ENCODE results near the gene CCNI2.

CCNI2 gene

GRCh38 chr5:132742158-132742557 is 5.1 kb upstream of the CCNI2 start:
- no peak for DNase-seq (ENCODE audit: low read depth)
- TF ChIP-seq CTCF (IDR thresholded peaks at IDR 0.05; ENCODE audit: low read depth, low read length, missing control alignments), result no peak
- no peak overlapping the region for H3K4me3 ChIP-seq (ENCODE audit: low read depth, low read length)

GRCh38 chr5:132742626-132743025 is 4.6 kb upstream of the CCNI2 start:
- no peak for DNase-seq (ENCODE audit: low read depth)
- no peak for TF ChIP-seq CTCF (IDR thresholded peaks at IDR 0.05; ENCODE audit: low read depth, low read length, missing control alignments)
- H3K4me3 ChIP-seq (ENCODE audit: low read depth, low read length), result no peak overlapping the region

GRCh38 chr5:132744659-132745058 is 2.6 kb upstream of the CCNI2 start:
- H3K4me3 ChIP-seq (ENCODE audit: low read depth, low read length), result no peak overlapping the region
- DNase-seq (ENCODE audit: low read depth), result no peak
- TF ChIP-seq CTCF (IDR thresholded peaks at IDR 0.05; ENCODE audit: low read depth, low read length, missing control alignments), result no peak

- H3K4me3 ChIP-seq (ENCODE audit: low read depth, low read length), result peak overlapping the region; percentile 48
- TF ChIP-seq CTCF (IDR thresholded peaks at IDR 0.05; ENCODE audit: low read depth, low read length, missing control alignments), result no peak
- no peak for DNase-seq (ENCODE audit: low read depth)
Observed at GRCh38 chr5:132746592-132746953, 653 bp upstream of the CCNI2 start.

GRCh38 chr5:132747616-132748440 is 602 bp downstream of the CCNI2 start:
- peak overlapping the region; percentile 48 for H3K4me3 ChIP-seq (ENCODE audit: low read depth, low read length)
- no peak for DNase-seq (ENCODE audit: low read depth)
- no peak for TF ChIP-seq CTCF (IDR thresholded peaks at IDR 0.05; ENCODE audit: low read depth, low read length, missing control alignments)

- DNase-seq (ENCODE audit: low read depth), result no peak
- TF ChIP-seq CTCF (IDR thresholded peaks at IDR 0.05; ENCODE audit: low read depth, low read length, missing control alignments), result no peak
- no peak overlapping the region for H3K4me3 ChIP-seq (ENCODE audit: low read depth, low read length)
Observed at GRCh38 chr5:132748522-132749000, 1.3 kb downstream of the CCNI2 start.

GRCh38 chr5:132749506-132749905 is 2.3 kb downstream of the CCNI2 start:
- no peak for DNase-seq (ENCODE audit: low read depth)
- no peak for TF ChIP-seq CTCF (IDR thresholded peaks at IDR 0.05; ENCODE audit: low read depth, low read length, missing control alignments)

More at GRCh38 chr5:132749506-132749905, 2.3 kb downstream of the CCNI2 start:
- H3K4me3 ChIP-seq (ENCODE audit: low read depth, low read length), result no peak overlapping the region

Measured in GM12864 (cell line).